GM19463 (cell line): Measurements from ENCODE around the gene TMEM235.
A peak's percentile ranks its signal among the peaks of the same experiment; 100 is the strongest.
"Not testable (repeated sequence)": the region's sequence is repeated elsewhere in the genome, so short reads cannot be mapped to it uniquely, and the experiment has no call there.

Source experiments
- ATAC-seq: cut with Tn5 transposase; IDR thresholded peaks from one replicate; pipeline ENCODE4 v1.9.1; 2021; ENCODE audit warnings: mild to moderate bottlenecking, moderate library complexity; ENCODE audit not compliant: unreplicated experiment

TMEM235 gene

GRCh38 chr17:78252701-78253635, 21.5 kb downstream of the TMEM235 start:
- ATAC-seq: no peak

DNA sequence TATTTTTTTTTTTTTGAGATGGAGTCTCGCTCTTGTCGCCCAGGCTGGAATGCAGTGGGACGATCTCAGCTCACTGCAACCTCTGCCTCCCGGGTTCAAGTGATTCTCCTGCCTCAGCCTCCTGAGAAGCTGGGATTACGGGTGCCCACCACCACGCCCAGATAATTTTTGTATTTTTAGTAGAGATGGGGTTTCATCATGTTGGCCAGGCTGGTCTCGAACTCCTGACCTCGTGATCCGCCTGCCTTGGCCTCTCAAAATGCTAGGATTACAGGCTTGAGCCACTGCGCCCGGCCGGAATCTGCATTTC, 22.2 kb downstream of the TMEM235 start:
- not testable (repeated sequence) for ATAC-seq

- peak; percentile 43 for ATAC-seq
Observed at GRCh38 chr17:78253946-78254672, 22.7 kb downstream of the TMEM235 start.

GRCh38 chr17:78255029-78255656, 23.7 kb downstream of the TMEM235 start:
- ATAC-seq: no peak

GRCh38 chr17:78255953-78256706, 24.7 kb downstream of the TMEM235 start:
- ATAC-seq: no peak

GRCh38 chr17:78256707-78257591, 25.5 kb downstream of the TMEM235 start:
- ATAC-seq: no peak

DNA sequence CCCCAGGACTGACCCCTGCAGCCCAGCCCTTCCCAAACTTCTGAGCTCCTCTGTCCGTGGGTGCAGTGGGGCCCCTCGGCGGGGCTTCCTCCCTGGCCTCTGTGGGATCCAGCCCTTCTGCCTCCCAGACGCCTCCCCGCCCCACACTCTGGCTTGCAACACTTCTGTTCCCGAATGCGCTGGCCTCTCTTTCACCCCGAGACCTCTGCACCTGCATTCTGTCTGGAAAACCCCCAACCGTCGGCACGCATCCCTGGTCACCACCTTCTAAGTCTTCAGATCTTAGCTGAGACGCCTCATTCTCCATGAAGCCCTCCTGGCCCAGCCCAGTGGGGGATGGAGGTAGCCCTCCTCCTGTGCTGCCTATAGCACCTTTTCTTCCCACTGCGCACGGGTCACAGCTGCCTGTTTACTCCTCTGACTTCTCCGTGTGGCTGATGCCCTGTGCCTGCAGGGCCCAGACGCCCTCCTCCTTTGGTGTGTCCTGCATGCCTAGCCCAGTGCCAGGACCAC, 26.4 kb downstream of the TMEM235 start:
- no peak for ATAC-seq

GRCh38 chr17:78258323-78259191, 27.1 kb downstream of the TMEM235 start:
- no peak for ATAC-seq

- ATAC-seq: no peak
Observed at GRCh38 chr17:78259192-78259554, 27.7 kb downstream of the TMEM235 start.

DNA sequence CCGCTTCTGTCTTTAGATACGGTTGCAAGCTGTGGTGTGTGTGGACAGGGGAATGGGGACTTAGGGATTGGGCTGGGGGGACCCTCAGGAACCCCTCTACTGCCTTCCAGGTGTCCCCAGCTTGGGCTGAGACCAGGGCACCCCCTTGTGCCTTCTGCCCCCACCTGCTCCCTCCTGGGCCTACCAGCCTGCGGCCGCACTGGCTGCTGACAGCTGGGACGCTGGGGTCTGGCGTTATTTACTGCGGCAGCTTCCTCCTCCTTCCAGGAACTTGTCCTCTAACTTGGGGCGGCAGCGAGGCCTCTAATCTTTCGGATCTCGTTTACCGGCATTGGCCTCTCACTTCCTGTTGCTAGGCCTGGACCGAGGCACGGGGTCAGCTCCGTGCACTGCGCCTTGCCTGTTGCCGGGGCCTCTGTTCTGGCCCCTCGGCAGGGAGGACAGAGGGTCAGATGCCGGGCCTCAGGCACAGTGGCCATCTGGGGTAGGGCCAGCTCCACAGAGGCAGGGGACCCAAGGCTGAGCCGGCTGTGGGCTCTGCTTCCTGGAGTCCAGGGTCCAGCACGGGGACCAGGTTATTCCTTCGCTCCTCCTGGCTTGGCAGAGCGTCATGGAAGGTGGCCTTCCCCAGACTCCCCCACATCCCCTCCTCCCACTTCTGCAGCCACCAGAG, 31.8 kb downstream of the TMEM235 start:
- no peak for ATAC-seq

GRCh38 chr17:78263736-78264340, 32.4 kb downstream of the TMEM235 start:
- no peak for ATAC-seq

GRCh38 chr17:78264590-78264989, 33.2 kb downstream of the TMEM235 start:
- ATAC-seq: no peak

GRCh38 chr17:78265121-78265520, 33.7 kb downstream of the TMEM235 start:
- no peak for ATAC-seq

GRCh38 chr17:78266231-78266631, 34.8 kb downstream of the TMEM235 start:
- no peak for ATAC-seq

DNA sequence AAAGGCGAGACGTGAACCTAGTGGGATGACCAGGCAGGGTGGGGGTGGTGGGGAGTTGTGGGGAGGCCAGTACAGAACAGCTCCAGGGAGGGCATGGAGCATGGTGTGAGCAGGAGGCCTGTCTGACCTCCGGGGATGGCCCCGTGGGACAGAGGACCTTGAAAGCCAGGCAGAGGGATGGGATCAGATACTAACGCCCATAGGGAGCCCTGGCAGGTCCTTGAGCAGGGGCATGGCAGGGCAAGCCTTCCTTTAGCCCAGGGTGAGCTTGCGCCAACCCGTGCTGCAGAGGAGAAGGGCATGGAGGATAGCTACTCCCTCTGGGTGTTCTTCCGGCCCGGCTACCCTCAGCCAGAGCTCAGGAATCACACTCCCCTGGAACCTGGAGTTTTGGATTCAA, 35.3 kb downstream of the TMEM235 start:
- ATAC-seq: no peak

DNA sequence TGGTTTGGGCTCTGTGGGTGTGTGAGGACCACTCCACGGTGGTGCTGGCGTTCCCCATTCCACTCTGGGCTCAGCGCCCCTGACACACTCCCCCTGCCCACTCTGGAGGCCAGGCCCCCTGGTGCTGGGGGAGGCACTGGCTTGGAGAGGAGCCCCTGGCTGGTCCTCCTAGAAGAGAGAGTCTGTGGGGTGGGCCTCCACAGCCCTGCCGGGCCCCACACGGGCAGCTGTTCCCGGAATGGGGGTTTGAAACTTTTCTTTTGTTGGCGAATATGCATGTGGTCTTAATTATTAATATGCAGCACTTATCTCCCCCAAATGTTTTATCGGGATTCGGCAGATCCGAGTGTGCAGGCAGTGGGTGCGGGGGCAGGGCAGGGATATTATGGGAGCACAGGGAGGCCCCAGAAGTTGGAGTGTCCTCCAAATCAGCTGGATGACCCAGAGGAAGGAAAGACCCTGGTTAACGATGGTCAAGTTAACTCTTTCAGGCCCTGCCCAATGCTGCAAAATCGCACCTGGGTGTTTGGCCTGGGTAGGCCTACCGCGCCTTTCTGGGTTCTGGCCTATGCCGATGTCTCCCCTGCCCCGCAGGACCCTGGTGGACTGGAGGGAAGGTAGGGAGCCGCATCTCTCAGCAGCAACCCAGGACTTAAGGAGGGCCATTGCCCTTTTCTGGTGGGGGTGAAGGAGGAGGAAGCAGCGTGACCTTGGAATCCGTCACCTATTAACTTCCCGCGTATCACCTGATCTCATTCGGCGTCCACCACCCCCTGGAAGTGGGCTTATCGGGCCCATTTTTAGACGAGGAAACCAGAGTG, 36.0 kb downstream of the TMEM235 start:
- ATAC-seq: no peak
